Effector memory CD4-positive, alpha-beta T cell (primary cell): ENCODE results near the gene CDHR3.
A peak's percentile ranks its signal among the peaks of the same experiment; 100 is the strongest.

Experiments used
- DNase-seq, 3 donors: peaks; one replicate each; pipeline ENCODE4 v3.0.0-alpha.2; 2020
- H3K27ac ChIP-seq: 2 replicates; pipeline ENCODE4 v1.7.0; 2013; ENCODE audit warnings: mild to moderate bottlenecking, low read length, moderate library complexity; ENCODE audit not compliant: insufficient read depth, poor library complexity, severe bottlenecking
- H3K27me3 ChIP-seq: replicated peaks from 2 replicates; pipeline ENCODE4 v1.7.0; 2013; ENCODE audit warnings: mild to moderate bottlenecking, low read length; ENCODE audit not compliant: insufficient read depth, control insufficient read depth, poor library complexity, severe bottlenecking
- H3K36me3 ChIP-seq: 2 replicates; pipeline ENCODE4 v1.7.0; 2013; ENCODE audit warnings: mild to moderate bottlenecking, low read length, moderate library complexity; ENCODE audit not compliant: control insufficient read depth, insufficient read depth
- H3K4me1 ChIP-seq: 2 replicates; pipeline ENCODE4 v1.7.0; 2013; ENCODE audit warnings: low read length, mild to moderate bottlenecking; ENCODE audit not compliant: control insufficient read depth, insufficient read depth, poor library complexity, severe bottlenecking
- H3K4me3 ChIP-seq: 2 replicates; pipeline ENCODE4 v1.7.0; 2013; ENCODE audit warnings: low read length, low read depth, mild to moderate bottlenecking; ENCODE audit not compliant: insufficient read depth, poor library complexity, severe bottlenecking
- H3K9me3 ChIP-seq: 2 replicates; pipeline ENCODE4 v1.7.0; 2013; ENCODE audit warnings: mild to moderate bottlenecking, low read length, moderate library complexity; ENCODE audit not compliant: control insufficient read depth
- total RNA-seq, 3 donors: gene quantifications; one replicate each; lab custom pipeline; 2026; lab: John Stamatoyannopoulos, UW

Gene CDHR3, protein sequence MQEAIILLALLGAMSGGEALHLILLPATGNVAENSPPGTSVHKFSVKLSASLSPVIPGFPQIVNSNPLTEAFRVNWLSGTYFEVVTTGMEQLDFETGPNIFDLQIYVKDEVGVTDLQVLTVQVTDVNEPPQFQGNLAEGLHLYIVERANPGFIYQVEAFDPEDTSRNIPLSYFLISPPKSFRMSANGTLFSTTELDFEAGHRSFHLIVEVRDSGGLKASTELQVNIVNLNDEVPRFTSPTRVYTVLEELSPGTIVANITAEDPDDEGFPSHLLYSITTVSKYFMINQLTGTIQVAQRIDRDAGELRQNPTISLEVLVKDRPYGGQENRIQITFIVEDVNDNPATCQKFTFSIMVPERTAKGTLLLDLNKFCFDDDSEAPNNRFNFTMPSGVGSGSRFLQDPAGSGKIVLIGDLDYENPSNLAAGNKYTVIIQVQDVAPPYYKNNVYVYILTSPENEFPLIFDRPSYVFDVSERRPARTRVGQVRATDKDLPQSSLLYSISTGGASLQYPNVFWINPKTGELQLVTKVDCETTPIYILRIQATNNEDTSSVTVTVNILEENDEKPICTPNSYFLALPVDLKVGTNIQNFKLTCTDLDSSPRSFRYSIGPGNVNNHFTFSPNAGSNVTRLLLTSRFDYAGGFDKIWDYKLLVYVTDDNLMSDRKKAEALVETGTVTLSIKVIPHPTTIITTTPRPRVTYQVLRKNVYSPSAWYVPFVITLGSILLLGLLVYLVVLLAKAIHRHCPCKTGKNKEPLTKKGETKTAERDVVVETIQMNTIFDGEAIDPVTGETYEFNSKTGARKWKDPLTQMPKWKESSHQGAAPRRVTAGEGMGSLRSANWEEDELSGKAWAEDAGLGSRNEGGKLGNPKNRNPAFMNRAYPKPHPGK
- total RNA-seq: 7.4 to 12.2 (median 7.6) reads per million in 3 donors

DNA sequence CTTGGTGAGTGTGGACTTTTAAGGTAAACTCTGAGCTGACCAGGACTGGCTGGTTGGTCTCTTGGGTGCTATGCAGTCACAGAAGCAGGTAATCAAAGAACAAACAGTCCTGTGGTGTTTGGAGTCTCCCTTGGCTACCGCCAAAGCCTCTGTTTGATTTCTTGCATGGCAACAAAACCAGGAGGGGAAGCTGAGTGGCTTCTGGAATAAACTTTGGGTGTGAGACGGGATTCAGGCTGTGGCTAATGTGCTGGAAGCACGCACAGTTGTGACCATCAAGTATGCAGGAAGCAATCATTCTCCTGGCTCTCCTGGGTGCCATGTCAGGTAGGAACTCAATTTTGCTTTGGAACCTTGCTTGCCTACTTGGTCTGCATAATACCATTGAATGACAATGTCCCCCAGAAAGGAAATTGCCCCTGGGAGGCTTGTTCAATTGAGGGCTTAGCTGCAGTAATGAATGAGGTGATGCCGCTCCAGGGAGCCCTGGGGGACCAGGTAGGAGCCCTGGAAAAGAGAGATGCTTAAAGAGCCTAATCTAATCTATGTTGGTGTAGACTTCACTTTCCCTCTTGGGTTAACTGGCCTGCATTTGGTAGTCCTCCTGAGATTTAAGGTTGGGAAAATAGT lies at the start of gene CDHR3:
Gene CDHR3 (plus strand): TSS at position 227 of the 630 bp plus-strand sequence. CDS start 55 bp downstream, at position 282.
- Histone ChIP-seq H3K9me3 (no peaks in the 10 kb centered on the region), H3K4me1 (no peaks in the 10 kb centered on the region), H3K36me3 (no peaks in the 10 kb centered on the region), H3K27ac (no peak within 1 kb of the TSS), H3K27me3 (no peaks in the 10 kb centered on the region), H3K4me3 (no peak within 1 kb of the TSS)
- DNase-seq: no peak

DNA sequence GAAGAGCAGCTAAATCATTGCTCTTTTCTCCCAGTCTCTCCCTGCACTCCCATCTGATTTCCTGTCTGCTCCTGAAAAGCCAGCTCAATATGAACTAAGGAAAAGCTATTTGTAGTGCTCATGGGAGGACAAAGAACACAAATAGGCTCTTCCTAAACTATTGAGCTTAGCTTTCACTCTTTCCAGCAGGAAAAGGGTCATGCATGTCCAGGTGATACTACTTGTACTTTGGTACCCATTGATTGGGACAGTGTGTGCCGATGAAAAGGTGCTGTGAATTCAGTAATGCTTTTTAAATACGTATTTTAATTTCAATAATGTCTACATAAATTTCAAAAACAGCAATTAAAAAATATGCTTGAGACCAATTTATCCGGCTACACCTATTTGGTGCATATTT lies 49.1 kb upstream of the CDHR3 start:
- Histone ChIP-seq H3K4me1 (no peaks in the 10 kb centered on the region), H3K9me3 (no peaks in the 10 kb centered on the region), H3K27ac (no peak overlapping the region), H3K4me3 (no peak overlapping the region), H3K27me3 (no peaks in the 10 kb centered on the region), H3K36me3 (no peaks in the 10 kb centered on the region)
- DNase-seq: no peak

DNA sequence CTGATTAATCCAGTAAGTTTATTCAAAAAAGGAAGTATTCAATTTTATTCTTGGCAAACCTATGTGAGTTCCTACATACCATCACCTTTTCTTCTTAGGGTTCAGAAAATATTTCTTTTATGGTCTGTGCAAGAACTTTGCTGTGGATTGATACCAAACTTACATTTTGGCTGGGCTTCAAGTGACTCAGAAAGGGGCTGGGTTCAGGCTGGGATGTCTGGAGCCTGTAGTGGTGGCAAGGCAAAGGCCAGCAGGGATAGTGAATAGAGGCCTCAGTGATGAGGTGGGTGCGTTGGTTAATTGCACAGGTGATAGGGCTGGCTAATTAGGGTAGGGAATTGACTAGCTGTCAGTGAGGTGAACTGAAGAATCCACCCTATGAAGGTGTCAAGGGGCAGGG lies 46.5 kb upstream of the CDHR3 start:
- Histone ChIP-seq H3K4me3 (no peak overlapping the region), H3K4me1 (no peaks in the 10 kb centered on the region), H3K27ac (no peak overlapping the region), H3K36me3 (no peaks in the 10 kb centered on the region), H3K9me3 (no peaks in the 10 kb centered on the region), H3K27me3 (no peaks in the 10 kb centered on the region)
- no peak for DNase-seq

DNA sequence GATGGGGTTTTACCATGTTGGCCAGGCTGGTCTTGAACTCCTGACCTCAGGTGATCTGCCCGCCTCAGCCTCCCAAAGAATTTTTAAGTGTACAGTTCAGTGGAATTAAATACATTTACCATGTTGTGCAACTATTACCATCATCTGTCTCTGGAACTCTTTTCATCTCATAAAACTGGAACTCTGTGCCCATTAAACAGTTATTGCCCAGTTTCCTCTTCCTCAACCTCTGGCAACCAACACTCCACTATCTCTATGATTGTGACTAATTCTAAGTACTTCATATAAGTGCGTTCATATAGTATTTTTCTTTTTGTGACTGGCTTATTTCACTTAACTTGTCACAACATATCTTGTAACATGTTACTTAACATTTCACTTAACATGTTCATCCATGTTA lies 45.4 kb upstream of the CDHR3 start:
- no peak overlapping the region for H3K27ac ChIP-seq
- H3K27me3 ChIP-seq: no peaks in the 10 kb centered on the region
- no peak for DNase-seq
- no peaks in the 10 kb centered on the region for H3K9me3 ChIP-seq
- H3K36me3 ChIP-seq: no peaks in the 10 kb centered on the region
- no peak overlapping the region for H3K4me3 ChIP-seq
- H3K4me1 ChIP-seq: no peaks in the 10 kb centered on the region

DNA sequence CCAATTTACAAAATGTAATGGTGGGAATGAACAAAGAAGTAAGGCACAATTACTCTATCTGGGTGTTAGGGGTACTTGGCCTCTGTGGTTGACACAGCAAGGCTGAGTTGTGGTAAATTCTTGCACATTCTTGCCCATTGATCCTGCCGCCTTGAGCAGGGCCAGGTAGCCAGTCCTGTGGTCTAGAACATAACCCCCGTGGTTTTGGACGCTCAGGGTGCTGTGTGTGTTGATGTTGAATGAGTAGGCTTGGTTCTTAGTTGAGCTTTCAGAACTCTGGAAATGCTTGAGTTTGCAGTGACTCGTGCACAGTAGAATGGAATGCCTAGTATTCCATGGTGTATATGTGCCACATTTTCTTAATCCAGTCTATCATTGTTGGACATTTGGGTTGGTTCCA lies 42.3 kb upstream of the CDHR3 start:
- Histone ChIP-seq H3K4me3 (no peak overlapping the region), H3K4me1 (peaks cover 7% of the 10 kb centered on the region), H3K36me3 (no peaks in the 10 kb centered on the region), H3K27ac (no peak overlapping the region), H3K9me3 (no peaks in the 10 kb centered on the region), H3K27me3 (no peaks in the 10 kb centered on the region)
- DNase-seq: no peak

DNA sequence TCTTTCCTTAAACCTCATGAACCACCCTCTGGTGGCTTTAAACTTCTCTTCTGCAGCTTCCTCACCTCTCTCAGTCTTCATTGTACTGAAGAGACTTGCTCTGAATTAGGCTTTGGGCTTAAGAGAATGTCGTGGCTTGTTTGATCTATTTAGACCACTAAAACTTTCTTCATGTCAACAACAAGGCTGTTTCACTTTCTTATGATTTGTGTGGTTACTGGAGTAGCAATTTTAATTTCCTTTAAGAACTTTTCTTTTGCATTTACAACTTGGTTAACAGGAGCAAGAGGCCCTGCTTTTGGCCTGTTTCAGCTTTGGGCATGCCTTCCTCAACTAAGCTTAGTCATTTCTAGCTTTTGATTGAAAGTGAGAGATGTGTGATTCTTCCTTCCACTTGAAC lies 38.1 kb upstream of the CDHR3 start:
- Histone ChIP-seq H3K9me3 (no peaks in the 10 kb centered on the region), H3K27ac (peak overlapping the region; percentile 28), H3K27me3 (no peaks in the 10 kb centered on the region), H3K4me3 (no peak overlapping the region), H3K4me1 (peaks cover 7% of the 10 kb centered on the region), H3K36me3 (no peaks in the 10 kb centered on the region)
- DNase-seq: no peak

DNA sequence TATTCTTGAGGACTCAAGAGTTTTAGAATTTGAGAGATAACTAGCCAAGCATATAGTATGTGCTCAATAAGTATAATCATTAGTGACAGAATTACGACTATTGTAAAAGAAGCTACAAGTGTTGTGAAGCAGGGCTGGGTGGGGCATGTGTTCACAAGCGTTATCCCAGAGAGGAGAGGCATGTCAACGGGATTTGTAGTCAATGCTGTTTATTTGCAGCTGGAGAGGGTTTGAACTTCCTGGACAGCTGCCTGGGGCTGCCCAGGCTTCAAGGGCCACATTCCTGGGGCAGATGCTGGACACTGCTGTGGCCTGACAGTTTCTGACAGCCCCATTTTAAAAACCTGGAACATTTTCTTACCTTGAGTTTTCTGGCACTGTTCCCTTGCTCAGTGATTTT lies 36.9 kb upstream of the CDHR3 start:
- Histone ChIP-seq H3K4me1 (peaks cover 7% of the 10 kb centered on the region), H3K27ac (no peak overlapping the region), H3K4me3 (no peak overlapping the region), H3K27me3 (no peaks in the 10 kb centered on the region), H3K9me3 (no peaks in the 10 kb centered on the region), H3K36me3 (no peaks in the 10 kb centered on the region)
- DNase-seq: no peak

DNA sequence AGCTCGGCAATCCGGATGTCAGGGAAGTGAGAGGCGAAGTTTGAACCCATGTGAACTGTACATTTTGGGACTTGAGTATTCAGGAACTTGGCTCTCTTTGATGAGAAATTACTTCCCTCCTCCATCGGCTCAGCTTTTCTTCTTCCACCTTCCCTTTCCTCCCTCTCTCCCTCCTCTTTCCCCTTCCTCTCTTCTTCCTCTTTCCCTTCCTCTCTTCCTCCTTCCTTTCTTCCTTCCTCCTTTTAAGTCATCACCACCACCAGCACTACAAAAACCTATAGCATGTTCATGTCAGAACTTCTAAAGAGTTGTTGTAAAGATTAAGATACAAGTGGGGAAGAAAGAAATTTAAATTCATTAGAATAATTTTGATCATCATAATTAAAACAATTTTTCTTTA lies 31.9 kb upstream of the CDHR3 start:
- H3K4me3 ChIP-seq: no peak overlapping the region
- H3K27ac ChIP-seq: no peak overlapping the region
- no peaks in the 10 kb centered on the region for H3K4me1 ChIP-seq
- no peaks in the 10 kb centered on the region for H3K9me3 ChIP-seq
- H3K36me3 ChIP-seq: no peaks in the 10 kb centered on the region
- no peaks in the 10 kb centered on the region for H3K27me3 ChIP-seq
- no peak for DNase-seq

DNA sequence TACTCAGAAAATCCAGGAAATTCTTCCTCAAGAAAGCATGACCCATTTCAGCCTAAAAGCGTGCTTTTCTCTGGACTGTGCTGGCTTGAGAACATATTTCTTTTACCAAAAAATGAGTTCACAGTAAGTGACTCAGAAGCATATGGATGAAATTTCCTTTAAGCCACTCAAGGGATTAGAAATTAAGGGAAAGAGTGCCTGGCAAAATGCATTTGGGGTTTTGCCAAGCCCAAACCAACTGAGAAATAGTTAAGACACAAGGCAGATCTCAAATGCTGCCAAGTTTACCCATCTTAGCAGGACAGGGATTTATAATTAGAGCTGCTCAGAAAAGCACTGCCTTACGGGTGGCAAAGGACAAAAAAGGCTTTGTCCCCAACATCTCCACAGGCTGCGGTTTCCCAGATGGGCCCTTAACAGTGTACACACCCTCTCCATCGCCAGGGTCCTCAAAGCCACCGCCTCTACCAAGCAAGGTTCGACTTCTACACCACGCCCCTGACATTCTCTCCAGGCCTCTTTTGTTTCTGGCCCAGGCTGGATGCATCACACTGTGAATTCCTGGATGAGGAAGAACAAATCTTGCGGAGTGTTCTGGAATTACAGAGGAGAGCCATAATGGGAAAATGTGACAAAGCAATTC lies 30.1 kb upstream of the CDHR3 start:
- DNase-seq: no peak
- no peaks in the 10 kb centered on the region for H3K4me1 ChIP-seq

More for the DNA sequence above, 30.1 kb upstream of the CDHR3 start:
- H3K27me3 ChIP-seq: no peaks in the 10 kb centered on the region
- no peaks in the 10 kb centered on the region for H3K36me3 ChIP-seq
- no peak overlapping the region for H3K27ac ChIP-seq
- H3K4me3 ChIP-seq: no peak overlapping the region
- H3K9me3 ChIP-seq: no peaks in the 10 kb centered on the region
